Hindlimb muscle (tissue), 1 donor: ENCODE results near the gene VILL. TPM values are rescaled to one million over a fixed set of nuclear protein-coding genes. Genes with fewer than 3 reads are reported as not detected.
"Not testable (repeated sequence)": the region's sequence is repeated elsewhere in the genome, so short reads cannot be mapped to it uniquely, and the experiment has no call there.

Source experiments
- DNase-seq: peaks from one replicate; pipeline ENCODE4 v3.0.0-alpha.2; 2013
- polyA plus RNA-seq: library from polyadenylated mRNA; unstranded; fragments of 120-200 nt; gene quantifications from one replicate; pipeline ENCODE4 v1.2.1, GENCODE V29; 2013; ENCODE audit not compliant: insufficient read length

Gene VILL
- polyA plus RNA-seq, 1 donor, result 7.5 TPM

DNA sequence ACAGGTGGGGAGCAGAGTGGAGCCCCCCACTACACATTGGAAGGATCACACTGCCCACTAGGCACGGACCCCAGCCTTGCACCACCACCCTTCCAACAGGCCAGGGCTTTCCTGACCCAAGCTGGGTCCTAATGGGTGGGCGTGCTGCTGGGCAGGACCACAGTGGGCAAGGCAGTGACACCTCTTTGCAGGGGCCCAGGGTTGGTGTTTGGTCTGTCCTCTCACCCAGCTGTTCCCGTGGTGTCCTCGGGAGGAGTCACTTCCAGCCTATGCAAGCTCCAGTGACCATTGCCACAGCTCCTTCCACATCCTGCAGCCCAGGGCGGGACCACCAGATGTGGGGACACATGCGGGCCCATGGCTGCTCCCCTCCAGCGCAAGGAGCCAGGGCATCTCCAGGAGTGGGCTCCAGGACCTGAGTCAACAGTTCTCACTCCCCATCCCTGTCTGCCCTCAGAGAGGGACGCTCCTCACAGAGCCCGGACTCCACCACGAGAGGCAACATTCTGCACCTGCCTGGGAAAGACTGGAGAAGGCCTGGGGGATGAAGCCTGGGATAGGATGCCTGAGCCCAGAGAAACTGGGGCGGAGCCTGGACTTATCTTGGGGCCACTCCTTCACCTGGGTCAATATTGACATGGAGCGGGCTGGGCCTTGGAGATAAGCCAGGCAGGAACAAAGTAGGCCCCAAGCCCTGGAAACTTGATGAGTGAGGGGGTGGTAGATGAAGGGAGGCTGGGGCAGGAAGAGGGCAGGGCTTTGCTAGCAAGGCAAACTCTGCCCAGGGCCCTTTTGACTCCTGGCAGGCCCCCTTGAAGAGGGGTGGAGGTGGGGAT, 3.9 kb upstream of the VILL start:
- DNase-seq, result no peak

DNA sequence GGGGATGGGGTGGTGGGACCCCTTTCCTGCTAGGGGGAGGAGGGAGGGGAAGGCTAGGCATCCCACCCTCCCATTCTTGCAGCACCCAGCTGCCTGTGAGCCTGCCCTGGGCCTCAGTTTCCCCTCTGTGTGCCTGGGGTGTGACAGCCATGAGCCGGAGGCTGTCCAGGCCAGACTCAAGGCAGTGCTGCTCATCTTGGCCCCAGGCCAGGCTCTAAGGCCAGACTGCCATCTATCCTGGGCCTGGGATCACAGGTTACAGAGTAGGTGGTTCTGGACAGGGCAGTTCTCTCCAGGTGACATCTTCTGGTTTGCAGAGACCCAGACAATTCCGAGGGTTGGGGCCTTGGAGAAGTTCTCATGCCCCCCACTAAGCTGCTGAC, 3.3 kb upstream of the VILL start:
- no peak for DNase-seq

DNA sequence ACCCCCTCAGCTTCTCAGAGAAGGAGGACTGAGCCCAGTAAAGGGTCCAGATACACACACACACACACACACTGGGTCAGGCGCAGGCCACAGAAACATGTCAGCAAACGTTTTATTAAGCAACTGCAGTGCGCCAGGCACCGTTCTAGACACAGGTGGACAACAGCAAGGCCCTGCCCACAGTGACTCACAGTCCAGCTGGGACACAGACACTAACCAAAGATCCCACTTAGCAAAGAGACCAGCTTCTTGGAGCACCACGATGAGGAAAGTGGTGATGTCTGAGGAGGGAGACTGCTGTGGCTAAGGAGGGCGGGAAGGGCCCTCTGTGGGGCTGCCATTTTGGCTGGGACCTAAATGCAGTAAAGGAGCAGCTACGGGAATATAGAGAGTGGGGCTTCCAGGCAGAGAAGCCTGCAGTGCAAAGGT, 2.8 kb upstream of the VILL start:
- DNase-seq, result no peak

DNA sequence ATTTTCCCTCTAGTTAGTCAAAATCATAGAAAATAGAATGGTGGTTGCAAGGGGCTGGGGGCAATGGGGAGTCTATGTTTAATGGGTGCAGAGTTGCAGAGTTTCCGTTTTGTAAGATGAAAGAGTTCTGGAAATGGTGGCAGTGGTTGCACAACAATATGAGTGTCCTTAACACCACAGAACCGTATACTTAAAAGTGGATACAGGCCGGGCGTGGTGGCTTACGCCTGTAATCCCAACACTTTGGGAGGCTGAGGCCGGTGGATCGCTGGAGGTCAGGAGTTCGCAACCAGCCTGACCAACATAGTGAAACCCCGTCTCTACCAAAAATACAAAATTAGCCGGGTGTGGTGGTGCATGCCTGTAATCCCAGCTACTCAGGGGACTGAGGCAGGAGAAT, 2.2 kb upstream of the VILL start:
- not testable (repeated sequence) for DNase-seq

DNA sequence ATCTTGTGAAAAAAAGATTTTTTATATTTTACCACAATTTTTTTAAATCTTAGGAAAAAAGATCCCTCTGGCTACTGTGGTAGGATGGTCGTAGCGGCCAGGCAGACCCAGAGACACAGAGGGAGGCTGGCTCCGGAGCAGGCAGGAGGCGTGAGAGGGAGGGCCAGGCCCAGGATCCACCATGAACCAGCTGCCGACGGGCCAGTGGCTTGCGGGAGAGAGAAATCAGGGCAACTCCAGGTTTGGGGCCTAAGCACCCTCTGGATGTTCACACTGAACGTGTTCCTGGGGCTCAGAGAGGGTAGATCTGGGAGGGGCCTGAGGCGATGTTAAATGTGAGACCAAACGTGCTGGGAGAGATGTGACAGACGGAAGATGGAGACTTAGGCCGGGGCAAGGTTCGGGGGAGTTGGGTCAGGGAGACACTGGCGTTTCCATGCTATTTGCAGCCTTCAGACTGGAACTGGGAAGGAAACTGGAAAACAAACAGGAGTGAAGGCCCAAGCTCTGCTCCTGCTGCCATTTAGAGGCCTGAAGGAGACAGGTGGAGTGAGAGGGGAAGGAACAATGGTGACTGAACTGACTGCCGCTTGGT, 1.6 kb upstream of the VILL start:
- DNase-seq, result no peak

DNA sequence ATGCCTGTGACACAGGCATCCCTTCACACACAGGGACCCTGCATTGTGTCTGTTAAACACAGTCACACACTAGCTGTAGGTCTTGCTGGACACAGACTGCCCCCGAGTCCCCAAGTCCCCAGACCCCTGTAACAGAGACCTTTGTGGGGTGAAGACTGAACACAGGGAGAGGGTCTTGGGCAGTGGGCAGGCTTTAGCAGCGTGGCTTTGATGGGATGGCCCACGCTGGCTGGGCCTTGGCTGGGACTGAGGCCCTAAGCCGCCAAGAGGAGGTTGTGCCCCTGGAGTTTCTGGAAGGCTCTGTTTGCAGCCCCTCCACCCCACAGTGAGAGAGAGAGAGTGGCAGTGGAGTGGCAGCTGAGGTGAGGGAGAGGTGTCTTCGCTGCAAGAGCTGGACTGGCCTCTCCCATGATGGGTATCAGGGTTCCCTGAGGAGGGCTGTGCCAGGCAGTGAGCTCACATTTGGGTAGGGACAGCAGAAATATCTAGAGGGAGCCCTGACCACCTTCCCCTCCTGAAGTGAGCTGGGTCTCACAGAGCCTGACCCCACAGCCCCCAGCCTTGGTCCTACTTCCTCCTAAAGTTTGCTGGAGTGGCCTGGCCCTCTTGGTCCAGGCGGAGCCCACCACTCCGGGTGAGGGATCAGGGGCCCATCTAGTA, 635 bp upstream of the VILL start:
- no peak for DNase-seq

DNA sequence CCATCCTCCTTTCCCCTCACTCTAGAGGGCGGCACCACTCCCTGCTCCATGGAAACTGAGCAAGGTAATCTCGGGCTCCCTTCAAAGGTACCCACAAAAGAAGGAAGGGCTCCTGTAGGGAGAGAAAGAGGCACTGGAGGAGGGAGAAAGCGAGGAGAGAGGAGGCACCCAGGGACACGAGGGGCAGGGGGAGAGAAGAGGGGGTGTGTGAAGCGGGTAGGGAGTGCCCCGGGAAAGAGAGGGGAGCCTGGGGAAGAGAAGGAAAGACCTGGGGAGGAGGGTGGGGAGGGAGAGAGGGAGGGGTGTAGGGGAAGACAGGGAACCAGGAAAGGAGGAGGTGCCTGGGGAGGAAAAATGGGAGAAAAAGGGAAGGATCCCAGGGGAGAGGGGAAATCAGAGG, 523 bp downstream of the VILL start:
- no peak for DNase-seq

DNA sequence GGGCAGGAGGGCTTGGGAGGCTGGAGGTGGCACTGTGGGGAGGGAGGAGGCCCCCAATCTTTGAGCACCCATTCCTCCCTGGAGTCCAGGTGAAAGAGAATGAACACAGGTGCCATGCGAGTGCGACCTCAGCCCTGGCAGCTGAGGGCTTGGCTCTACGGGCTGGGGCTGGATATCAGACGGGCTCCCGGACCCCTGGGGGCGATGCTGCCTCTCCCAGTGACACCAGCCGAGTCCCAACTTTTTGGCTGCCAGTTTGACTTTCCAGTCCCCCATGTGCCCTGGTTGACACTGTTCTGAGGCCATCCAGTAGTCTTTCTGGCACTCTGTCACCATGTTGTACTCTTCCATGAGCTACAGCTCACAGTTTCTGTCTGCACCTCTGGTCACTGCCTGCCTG, 1.2 kb downstream of the VILL start:
- DNase-seq, result no peak

DNA sequence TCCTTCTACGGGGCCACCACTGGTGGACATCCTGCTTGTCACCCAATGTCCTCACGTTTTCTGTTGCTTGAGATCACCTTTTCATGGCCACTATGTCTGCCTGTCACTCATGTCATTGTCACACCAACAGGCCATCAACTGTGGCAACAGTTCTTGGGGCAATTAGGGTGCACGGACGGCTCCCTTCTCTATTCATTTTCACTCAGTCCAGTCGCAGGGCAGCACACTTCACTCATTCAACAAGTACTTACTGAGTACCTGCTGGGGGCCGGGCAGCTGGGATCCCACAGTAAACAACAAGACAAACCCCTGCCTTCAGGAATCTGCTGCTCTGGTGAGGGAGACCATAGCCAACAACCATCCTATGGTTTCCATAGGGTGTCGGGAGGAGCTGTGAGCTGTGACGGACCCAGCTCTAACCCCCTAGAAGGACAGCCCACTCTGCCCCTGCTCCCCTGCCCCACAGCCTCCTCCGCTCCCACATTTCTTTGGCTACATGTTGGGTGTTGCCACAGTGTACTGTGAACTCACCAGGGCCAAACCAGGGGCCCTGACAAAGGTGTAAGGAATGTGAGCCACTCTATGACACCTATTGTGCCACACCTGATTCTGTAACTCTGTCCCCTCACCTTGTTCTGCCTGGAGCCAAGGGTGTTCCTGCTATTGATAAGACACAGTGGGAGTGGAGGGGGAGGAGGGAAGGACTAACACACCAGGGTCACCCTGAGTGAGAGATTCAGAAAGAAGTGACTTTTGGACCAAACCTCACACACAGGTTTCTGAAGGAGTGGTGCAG, 1.9 kb downstream of the VILL start:
- DNase-seq, result no peak

DNA sequence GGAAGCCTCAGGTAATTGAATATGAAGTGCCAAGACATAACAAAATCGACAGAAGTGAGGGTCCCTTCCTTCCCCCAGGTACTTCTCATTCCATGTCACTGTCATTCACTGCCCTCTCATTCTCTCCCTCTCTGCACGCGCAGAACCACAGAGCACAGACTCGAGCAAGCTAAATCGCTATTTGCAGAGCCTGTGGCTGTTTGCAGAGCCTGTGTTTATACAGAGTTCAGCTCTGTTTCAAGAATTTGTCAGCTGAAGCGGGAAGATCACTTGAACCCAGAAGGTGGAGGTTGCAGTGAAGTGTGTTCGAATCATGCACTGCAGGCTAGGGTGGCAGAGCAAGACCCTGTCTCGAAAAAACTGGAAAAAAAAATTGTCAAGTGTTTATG, 2.5 kb downstream of the VILL start:
- DNase-seq, result no peak

DNA sequence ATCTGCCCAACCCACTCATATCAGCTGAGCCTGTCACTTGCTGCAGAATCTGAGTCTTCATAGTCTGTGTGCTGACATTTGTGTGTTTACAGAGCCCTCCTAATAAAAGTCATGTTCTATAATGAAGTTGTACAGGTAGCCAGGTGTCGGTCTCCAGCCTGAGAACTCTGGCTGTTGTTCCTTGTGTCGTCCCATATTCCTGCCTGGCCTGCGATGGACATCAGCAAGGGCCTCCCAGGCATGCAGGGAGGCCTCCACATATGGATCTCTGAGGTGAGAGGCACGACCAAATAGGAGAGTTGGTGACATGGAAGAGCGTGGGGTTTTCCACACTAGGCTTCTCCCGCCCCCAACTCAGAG, 2.9 kb downstream of the VILL start:
- no peak for DNase-seq

DNA sequence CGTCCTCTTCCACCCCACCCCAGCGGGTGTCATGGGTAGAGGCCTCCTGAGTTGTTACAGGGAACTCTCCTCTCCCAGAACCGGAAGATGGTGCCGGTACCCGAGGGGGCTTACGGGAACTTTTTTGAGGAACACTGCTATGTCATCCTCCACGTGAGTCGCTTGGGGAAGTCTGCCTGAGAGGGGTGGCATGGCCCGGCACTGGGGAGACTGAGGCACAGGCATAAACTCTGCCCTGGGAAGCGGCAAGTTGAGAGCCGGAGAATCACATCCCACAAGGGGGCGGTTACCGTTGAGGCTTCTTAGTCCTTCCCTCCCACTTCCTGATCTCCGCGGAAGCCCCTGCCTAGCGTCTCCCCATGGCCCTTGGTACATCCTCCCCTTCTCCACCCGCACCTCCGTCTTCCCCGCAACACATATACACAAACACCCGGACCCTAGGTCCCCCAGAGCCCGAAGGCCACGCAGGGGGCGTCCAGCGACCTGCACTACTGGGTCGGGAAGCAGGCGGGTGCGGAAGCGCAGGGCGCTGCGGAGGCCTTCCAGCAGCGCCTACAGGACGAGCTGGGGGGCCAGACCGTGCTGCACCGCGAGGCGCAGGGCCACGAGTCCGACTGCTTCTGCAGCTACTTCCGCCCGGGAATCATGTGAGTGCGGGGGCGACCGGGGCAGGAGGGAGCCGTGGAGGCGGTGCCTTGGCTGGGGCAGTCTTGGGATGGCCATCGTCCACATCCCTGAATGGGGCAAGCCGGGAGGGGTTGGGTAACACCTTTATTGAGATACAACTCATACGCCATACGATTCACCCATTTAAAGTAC, 3.4 kb downstream of the VILL start:
- DNase-seq, result peak; percentile 84

DNA sequence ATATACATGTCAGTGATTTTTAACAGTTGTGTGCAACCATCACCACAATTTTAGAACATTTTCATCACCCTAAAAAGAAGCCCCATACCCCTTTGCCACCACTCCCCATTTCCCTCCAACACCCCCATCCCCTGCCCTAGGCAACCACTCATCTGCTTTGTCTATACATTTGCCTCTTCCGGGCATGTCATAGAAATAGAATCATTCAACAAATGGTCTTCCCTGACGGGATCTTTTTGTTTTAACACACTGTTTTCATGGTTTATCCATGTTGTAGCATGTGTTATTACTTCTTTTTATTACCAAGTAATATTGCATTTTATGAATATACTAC, 4.0 kb downstream of the VILL start:
- DNase-seq, result no peak

DNA sequence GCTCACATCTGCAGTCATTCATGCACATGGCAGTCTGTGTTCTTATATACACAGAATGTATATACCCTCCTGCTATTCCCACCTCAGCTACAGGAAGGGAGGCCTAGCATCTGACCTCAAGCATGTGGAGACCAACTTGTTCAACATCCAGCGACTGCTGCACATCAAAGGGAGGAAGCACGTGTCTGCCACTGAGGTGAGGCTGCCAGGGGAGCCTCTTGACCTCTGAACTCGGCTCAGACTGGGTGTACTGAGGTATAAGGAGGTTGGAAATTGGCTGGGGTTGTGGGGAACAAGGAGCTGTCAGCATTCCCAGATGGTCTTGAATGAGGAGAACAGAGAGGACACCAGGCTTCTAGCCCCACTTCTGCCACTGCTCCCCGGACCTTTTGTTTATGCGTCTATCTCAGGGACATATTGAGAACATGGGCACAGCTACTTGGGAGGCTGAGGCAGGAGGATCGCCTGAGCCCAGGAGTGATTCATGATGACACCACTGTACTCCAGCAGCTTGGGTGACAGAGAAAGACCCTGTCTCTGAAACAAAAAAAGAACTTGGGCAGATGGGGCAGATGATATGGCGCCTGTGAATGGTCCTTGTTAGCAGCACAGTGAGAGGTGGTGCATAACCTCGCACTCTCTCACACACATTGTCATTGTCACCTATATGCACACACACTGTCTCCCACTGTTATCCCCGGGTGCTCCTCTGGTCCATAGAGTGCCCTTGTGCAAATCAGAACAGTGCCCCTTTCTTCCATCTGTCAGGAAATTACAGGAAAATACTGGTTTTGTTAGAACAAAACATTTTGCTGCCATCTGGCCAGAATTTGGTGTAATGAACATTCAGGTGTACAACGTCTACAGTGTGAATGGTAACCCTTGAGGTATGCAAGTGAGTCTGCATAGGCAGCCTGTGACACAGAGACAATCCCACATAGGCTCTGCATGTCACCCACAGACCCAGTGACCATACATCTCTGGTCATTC, 5.4 kb downstream of the VILL start:
- DNase-seq, result no peak

DNA sequence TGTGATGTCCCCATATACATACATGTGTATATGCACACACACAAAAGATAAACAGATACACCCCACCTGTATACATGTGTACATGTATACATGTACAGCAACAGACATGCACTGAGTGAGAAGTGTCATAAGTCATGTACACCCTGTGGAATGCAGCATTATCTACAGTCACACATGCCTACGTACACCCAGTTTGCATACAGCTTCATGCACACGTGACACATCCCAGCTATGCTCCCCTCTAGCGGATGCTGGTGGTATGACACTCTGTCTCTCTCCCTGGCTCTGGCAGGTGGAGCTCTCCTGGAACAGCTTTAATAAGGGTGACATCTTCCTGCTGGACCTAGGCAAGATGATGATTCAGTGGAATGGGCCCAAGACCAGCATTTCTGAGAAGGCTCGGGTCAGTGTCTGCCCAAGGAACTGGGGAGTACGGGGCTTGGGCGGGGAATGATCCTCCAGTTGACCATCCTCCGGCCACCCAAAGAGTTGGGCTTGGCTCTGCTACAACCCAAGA, 6.3 kb downstream of the VILL start:
- peak; percentile 69 for DNase-seq

DNA sequence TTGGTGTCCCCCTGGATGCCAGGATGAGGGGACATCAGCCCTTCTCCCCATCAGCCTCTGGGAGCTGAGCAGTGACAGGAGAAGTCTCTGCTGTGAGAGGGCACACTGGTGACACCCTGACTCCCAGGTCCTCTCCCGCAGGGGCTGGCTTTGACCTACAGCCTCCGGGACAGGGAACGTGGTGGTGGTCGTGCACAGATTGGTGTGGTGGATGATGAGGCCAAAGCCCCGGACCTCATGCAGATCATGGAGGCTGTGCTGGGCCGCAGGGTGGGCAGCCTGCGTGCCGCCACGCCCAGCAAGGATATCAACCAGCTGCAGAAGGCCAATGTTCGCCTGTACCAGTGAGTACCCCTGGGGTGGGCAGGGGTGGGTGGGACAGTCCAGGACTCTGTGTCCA, 6.8 kb downstream of the VILL start:
- no peak for DNase-seq

DNA sequence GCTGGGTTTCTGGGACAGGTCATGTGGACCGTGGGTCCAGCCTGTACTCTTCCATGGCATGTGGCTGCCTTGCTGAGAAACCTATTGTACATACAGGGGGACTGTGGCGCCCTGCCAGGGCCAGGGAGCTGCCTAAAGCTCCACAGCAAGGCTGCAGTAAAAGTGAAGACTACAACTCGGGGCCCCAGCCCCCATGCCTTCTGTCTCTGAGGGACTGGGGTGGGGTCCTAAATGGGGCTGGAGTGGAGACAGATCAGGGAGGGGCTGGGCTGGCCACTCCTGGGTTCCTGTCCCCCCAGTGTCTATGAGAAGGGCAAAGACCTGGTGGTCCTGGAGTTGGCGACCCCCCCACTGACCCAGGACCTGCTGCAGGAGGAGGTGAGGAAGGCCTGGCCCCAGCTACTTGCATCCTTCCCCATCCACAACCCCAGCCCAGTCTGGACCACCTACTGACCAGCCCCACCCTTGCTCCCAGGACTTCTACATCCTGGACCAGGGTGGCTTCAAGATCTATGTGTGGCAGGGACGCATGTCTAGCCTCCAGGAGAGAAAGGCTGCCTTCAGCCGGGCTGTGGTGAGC, 7.3 kb downstream of the VILL start:
- DNase-seq, result no peak

DNA sequence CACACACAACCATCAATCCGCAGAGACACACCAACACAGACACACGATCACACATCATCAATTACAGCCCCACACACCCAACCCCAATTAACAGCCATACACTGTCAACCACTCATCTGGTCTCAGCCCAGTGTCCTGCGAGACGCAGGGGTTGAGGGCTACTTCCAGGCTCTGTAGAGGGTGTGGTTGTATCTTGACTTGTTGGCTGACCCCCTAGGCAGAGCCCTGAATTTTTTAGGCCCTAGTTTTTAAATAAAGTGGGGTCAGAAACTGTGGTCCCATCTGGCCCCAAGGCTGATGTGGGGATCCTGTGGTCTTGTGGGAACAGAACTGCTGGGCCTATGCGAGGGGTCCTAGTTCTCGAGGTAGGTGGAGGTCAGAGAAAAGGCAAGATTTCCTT, 9.2 kb downstream of the VILL start:
- DNase-seq, result no peak

DNA sequence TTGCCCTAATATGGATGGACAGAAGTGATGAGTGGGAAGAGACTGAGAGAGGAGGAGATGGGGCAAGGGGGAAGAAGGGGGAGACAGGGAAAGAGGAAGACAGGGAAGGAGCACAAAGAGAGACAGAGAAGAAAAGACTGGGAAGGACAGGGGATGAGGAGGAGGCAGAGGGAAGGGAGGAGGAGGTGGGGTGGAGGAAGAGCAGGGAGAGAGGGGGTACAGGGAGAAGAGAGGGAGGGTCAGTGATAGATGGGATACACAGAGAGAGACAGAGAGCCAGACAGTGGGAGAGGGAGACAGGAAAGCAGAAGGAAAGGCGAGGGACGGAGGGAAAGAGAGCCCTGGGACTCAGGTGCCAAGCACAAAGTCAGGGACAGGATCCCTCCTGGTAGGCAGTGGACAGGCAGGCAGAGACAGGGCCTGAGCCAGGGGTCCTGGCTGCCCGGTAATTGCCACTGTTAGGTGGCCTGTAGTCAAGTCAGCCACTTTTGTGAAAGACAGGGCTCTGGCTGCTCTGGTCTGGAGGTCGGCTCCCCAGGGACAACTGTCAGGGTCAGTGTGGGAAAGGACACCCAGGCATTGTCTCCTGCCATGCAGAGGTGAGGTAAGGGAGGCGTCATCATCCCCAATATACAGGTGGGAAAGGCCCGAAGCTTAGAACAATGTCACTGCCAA, 9.8 kb downstream of the VILL start:
- no peak for DNase-seq

DNA sequence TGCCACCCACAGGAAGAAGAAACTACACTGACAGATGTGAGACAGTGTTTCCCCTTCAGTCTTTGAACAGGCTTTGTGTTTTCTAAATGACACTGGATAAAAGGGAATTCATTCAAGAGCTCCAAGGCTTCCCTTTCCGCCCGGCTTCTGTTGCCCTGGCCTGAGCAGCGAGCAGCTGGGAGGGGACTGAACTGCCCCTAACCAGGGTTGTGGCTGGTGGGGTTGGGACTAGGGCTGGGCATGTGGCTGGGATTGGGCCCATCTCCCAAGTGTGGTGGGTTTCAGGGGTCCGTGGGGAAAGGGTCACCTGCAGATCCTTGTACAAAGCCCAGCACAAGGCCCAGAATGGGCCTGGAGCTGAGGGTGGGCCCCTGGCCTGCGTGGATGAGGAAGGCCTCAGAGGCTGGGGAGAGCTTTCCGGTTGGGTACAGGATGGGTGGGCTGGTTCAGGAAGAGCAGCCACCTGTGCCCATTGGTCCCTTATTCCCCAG, 10.4 kb downstream of the VILL start:
- DNase-seq, result no peak
